ENCODE data around the gene PRIMA1. TPM values are rescaled to one million over a fixed set of nuclear protein-coding genes. Genes with fewer than 3 reads are reported as not detected.

Gene PRIMA1
- total RNA-seq, 1 experiment from 2014 or later = 2.3 TPM

- Histone ChIP-seq H3K14ac (ENCODE audit: insufficient read depth, low read length) (no peak overlapping the region; the same call in 1 of the 2 replicates), H3K9me3 (ENCODE audit: control insufficient read depth, low read depth, low read length) (no peaks in the 10 kb centered on the region), H4K8ac (replicated peaks; ENCODE audit: insufficient read length, low read depth, low read length) (no peak overlapping the region), H3K79me2 (ENCODE audit: insufficient read depth, low read length) (no peaks in the 10 kb centered on the region), H2AFZ (ENCODE audit: low read length) (no peak overlapping the region), H3K18ac (ENCODE audit: insufficient read length, low read depth, low read length) (no peak overlapping the region), H3K4ac (ENCODE audit: low read depth, low read length) (no peak overlapping the region), H3T11ph (ENCODE audit: low read length) (no peak overlapping the region), H2BK15ac (ENCODE audit: low read depth, low read length) (no peak overlapping the region), H2BK120ac (ENCODE audit: low read depth, low read length, poor library complexity, severe bottlenecking) (no peak overlapping the region), H3K27ac (ENCODE audit: insufficient read length, low read depth, low read length) (no peak overlapping the region), H3K4me2 (ENCODE audit: insufficient read depth, insufficient read length, low read length) (no peak overlapping the region), H4K5ac (ENCODE audit: insufficient read length, low read depth, low read length) (no peak overlapping the region), H3K4me1 (ENCODE audit: insufficient read depth, low read length) (peaks cover 2% of the 10 kb centered on the region; the same call in 1 of the 2 replicates), H3K23ac (ENCODE audit: insufficient read length, low read depth, low read length) (no peak overlapping the region), H4K91ac (ENCODE audit: insufficient read length, low read depth, low read length) (no peak overlapping the region), H3K56ac (ENCODE audit: insufficient read length, low read depth, low read length) (no peak overlapping the region), H3K9ac (ENCODE audit: extremely low read depth, insufficient read length, low read length) (no peak overlapping the region), H3K27me3 (ENCODE audit: insufficient read depth, low read length) (no peaks in the 10 kb centered on the region), H4K20me1 (ENCODE audit: control insufficient read depth, insufficient read depth, insufficient read length) (no peaks in the 10 kb centered on the region), H2BK5ac (ENCODE audit: insufficient read length, low read length) (no peak overlapping the region), H3K23me2 (ENCODE audit: insufficient read length, low read depth, low read length, poor library complexity, severe bottlenecking) (no peaks in the 10 kb centered on the region), H2AK5ac (ENCODE audit: insufficient read length, low read length) (no peak overlapping the region), H3K79me1 (ENCODE audit: insufficient read depth, low read depth, low read length, poor library complexity, severe bottlenecking) (no peaks in the 10 kb centered on the region), H2BK20ac (ENCODE audit: low read depth, low read length, poor library complexity, severe bottlenecking) (no peak overlapping the region), H2BK12ac (ENCODE audit: insufficient read length, low read depth, low read length) (no peak overlapping the region)
- no peak for TF ChIP-seq CTCF (conservative IDR thresholded peaks at IDR 0.05)
- Mint-ChIP-seq H3K4me3 (no peak overlapping the region), H3K27ac (no peak overlapping the region), H3K4me1 (peaks cover 6 to 22% of the 10 kb centered on the region in 2 experiments), H3K27me3 (ENCODE audit: low read depth) (no peaks in the 10 kb centered on the region; the same call in 1 of the 2 replicates), H3K9me3 (no peaks in the 10 kb centered on the region), H3K36me3 (ENCODE audit: insufficient read depth in 1 of 3, low read depth in 3 of 3) (peaks cover 0 to 3% (median 0%) of the 10 kb centered on the region in 3 experiments; a peak in 1 of 7 replicates)
- no peak for DNase-seq
- no CpG with 5 or more reads among the region's 2 CpGs for WGBS (ENCODE audit: extremely low coverage, insufficient read length, low lambda C conversion rate)
Observed at GRCh38 chr14:93775158-93775557, 13.1 kb downstream of the PRIMA1 start.

Data from H9 (cell line).